ENCODE results near the gene FPGS.

- no peak for TF ChIP-seq POLR2AphosphoS5 (IDR thresholded peaks at IDR 0.05; ENCODE audit: low read depth, low read length)
- TF ChIP-seq SIN3A (IDR thresholded peaks at IDR 0.05; ENCODE audit: borderline replicate concordance, insufficient read depth, low read length), result no peak
Measured at GRCh38 chr9:127762111-127762676, 40.5 kb upstream of the FPGS start.
